SK-N-SH treated with all-trans-retinoic acid at 6 μM for 48 hours (cell line): ENCODE data around the gene VCY1B.
"Not testable (repeated sequence)": the region's sequence is repeated elsewhere in the genome, so short reads cannot be mapped to it uniquely, and the experiment has no call there.

Source experiments
- ARNTL ChIP-seq: fragments of 450-650 bp; formaldehyde crosslinking; IDR thresholded peaks from 2 replicates; pipeline ENCODE4 v1.5.0; 2020; ENCODE audit warnings: low read depth, mild to moderate bottlenecking, moderate library complexity, borderline replicate concordance
- BACH2 ChIP-seq: fragments of 250-450 bp; sonication (Bioruptor Pico); IDR thresholded peaks from 2 replicates; pipeline ENCODE4 v1.9.0; 2021; ENCODE audit warnings: mild to moderate bottlenecking, borderline replicate concordance
- RARB ChIP-seq: fragments of 250-450 bp; sonication (Bioruptor Pico); IDR thresholded peaks from 2 replicates; pipeline ENCODE4 v1.8.0; 2021; ENCODE audit warnings: mild to moderate bottlenecking, moderate library complexity
- TCF4 ChIP-seq: fragments of 250-450 bp; sonication (Bioruptor Pico); IDR thresholded peaks from 2 replicates; pipeline ENCODE4 v1.8.0; 2021; ENCODE audit warnings: mild to moderate bottlenecking, moderate library complexity, borderline replicate concordance
- ZC3H10 ChIP-seq: fragments of 250-450 bp; sonication (Bioruptor Pico); IDR thresholded peaks from 2 replicates; pipeline ENCODE4 v1.5.1; 2021; ENCODE audit warnings: mild to moderate bottlenecking, moderate library complexity
- ZFP3 ChIP-seq: fragments of 250-450 bp; sonication (Bioruptor Pico); IDR thresholded peaks from 2 replicates; pipeline ENCODE4 v1.5.0; 2020; ENCODE audit warnings: mild to moderate bottlenecking, moderate library complexity
- ZFP30 ChIP-seq: fragments of 450-650 bp; formaldehyde crosslinking; IDR thresholded peaks from 2 replicates; pipeline ENCODE4 v1.5.0; 2022; ENCODE audit warnings: mild to moderate bottlenecking, moderate library complexity
- ZNF565 ChIP-seq: fragments of 450-650 bp; formaldehyde crosslinking; conservative IDR thresholded peaks from 2 replicates; pipeline ENCODE4 v1.5.0; 2020; ENCODE audit warnings: low read depth, mild to moderate bottlenecking, moderate library complexity
- ZNF8 ChIP-seq: fragments of 450-650 bp; formaldehyde crosslinking; IDR thresholded peaks from 2 replicates; pipeline ENCODE4 v1.5.0; 2020; ENCODE audit warnings: mild to moderate bottlenecking, moderate library complexity
- TF ChIP-seq, protein P1 (sequence below): fragments of 250-450 bp; sonication (Bioruptor Pico); IDR thresholded peaks from 2 replicates; pipeline ENCODE4 v1.8.0; 2020; ENCODE audit warnings: mild to moderate bottlenecking, moderate library complexity, borderline replicate concordance
- TF ChIP-seq, protein P2 (sequence below): fragments of 250-450 bp; sonication (Bioruptor Pico); IDR thresholded peaks from 2 replicates; pipeline ENCODE4 v1.5.1; 2020; ENCODE audit warnings: low read depth, mild to moderate bottlenecking, moderate library complexity

DNA sequence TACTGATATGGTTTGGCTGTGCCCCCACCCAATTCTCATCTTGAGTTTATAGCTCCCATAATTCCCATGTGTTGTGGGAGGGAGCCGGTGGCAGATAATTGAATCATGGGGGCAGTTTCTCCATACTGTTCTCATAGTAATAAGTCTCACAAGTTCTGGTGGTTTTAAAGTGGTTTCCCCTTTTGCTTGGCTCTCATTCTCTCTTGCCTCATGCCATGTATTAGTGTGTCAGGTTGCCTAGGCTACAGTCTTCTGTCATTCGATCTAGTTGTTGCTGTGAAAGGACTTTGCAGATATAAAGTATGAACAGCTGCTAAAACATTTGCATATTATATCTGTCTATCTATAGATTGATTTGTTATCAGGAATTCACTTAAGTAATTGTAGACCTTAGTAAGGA lies 25.6 kb upstream of the VCY1B start:
- not testable (repeated sequence) for TF ChIP-seq ZNF565 (CRISPR knock-in tag); RARB (CRISPR knock-in tag); ZFP3 (CRISPR knock-in tag); TCF4; ZFP30 (CRISPR knock-in tag); ARNTL (CRISPR knock-in tag); ZNF8; BACH2 (CRISPR knock-in tag); ZC3H10 (CRISPR knock-in tag)
- TF ChIP-seq, protein P1, sequence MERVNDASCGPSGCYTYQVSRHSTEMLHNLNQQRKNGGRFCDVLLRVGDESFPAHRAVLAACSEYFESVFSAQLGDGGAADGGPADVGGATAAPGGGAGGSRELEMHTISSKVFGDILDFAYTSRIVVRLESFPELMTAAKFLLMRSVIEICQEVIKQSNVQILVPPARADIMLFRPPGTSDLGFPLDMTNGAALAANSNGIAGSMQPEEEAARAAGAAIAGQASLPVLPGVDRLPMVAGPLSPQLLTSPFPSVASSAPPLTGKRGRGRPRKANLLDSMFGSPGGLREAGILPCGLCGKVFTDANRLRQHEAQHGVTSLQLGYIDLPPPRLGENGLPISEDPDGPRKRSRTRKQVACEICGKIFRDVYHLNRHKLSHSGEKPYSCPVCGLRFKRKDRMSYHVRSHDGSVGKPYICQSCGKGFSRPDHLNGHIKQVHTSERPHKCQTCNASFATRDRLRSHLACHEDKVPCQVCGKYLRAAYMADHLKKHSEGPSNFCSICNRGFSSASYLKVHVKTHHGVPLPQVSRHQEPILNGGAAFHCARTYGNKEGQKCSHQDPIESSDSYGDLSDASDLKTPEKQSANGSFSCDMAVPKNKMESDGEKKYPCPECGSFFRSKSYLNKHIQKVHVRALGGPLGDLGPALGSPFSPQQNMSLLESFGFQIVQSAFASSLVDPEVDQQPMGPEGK (CRISPR knock-in tag): not testable (repeated sequence)
- TF ChIP-seq, protein P2, sequence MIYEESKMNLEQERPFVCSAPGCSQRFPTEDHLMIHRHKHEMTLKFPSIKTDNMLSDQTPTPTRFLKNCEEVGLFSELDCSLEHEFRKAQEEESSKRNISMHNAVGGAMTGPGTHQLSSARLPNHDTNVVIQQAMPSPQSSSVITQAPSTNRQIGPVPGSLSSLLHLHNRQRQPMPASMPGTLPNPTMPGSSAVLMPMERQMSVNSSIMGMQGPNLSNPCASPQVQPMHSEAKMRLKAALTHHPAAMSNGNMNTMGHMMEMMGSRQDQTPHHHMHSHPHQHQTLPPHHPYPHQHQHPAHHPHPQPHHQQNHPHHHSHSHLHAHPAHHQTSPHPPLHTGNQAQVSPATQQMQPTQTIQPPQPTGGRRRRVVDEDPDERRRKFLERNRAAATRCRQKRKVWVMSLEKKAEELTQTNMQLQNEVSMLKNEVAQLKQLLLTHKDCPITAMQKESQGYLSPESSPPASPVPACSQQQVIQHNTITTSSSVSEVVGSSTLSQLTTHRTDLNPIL: not testable (repeated sequence)
